ENCODE measurements around the gene RMDN2.

The RMDN2 gene

GRCh38 chr2:37904425-37904824, 20.7 kb upstream of the RMDN2 start:
- TF ChIP-seq CTCF (IDR thresholded peaks at IDR 0.05; ENCODE audit: extremely low read depth, insufficient read depth, missing control alignments), result no peak
- DNase-seq (ENCODE audit: low spot score), result no peak
- in situ Hi-C loops (cut with MboI; ENCODE audit: low pct_unique_long_range_greater_than_20kb, low sequenced_read_pairs, unreplicated experiment), result no loop called here

GRCh38 chr2:37904993-37905392, 20.1 kb upstream of the RMDN2 start:
- in situ Hi-C loops (cut with MboI; ENCODE audit: low pct_unique_long_range_greater_than_20kb, low sequenced_read_pairs, unreplicated experiment), result no loop called here
- no peak for TF ChIP-seq CTCF (IDR thresholded peaks at IDR 0.05; ENCODE audit: extremely low read depth, insufficient read depth, missing control alignments)
- no peak for DNase-seq (ENCODE audit: low spot score)

- in situ Hi-C loops (cut with MboI; ENCODE audit: low pct_unique_long_range_greater_than_20kb, low sequenced_read_pairs, unreplicated experiment), result no loop called here
- DNase-seq (ENCODE audit: low spot score), result no peak
- no peak for TF ChIP-seq CTCF (IDR thresholded peaks at IDR 0.05; ENCODE audit: extremely low read depth, insufficient read depth, missing control alignments)
These were observed 19.0 kb upstream of the RMDN2 start for GRCh38 chr2:37906131-37906530.

GRCh38 chr2:37907501-37908225, 17.4 kb upstream of the RMDN2 start:
- TF ChIP-seq CTCF (IDR thresholded peaks at IDR 0.05; ENCODE audit: extremely low read depth, insufficient read depth, missing control alignments), result no peak
- in situ Hi-C loops (cut with MboI; ENCODE audit: low pct_unique_long_range_greater_than_20kb, low sequenced_read_pairs, unreplicated experiment), result no loop called here
- DNase-seq (ENCODE audit: low spot score), result no peak

- TF ChIP-seq CTCF (IDR thresholded peaks at IDR 0.05; ENCODE audit: extremely low read depth, insufficient read depth, missing control alignments), result no peak
- in situ Hi-C loops (cut with MboI; ENCODE audit: low pct_unique_long_range_greater_than_20kb, low sequenced_read_pairs, unreplicated experiment), result no loop called here
- DNase-seq (ENCODE audit: low spot score), result no peak
These were observed 13.7 kb upstream of the RMDN2 start for GRCh38 chr2:37911296-37911873.

- no peak for DNase-seq (ENCODE audit: low spot score)
- in situ Hi-C loops (cut with MboI; ENCODE audit: low pct_unique_long_range_greater_than_20kb, low sequenced_read_pairs, unreplicated experiment), result no loop called here
- no peak for TF ChIP-seq CTCF (IDR thresholded peaks at IDR 0.05; ENCODE audit: extremely low read depth, insufficient read depth, missing control alignments)
These were observed 13.0 kb upstream of the RMDN2 start for GRCh38 chr2:37912056-37912455.
